RKO (cell line): ENCODE results near the gene PCGF1.

Experiments
- DNase-seq: peaks from one replicate; pipeline ENCODE4 v3.0.0-alpha.2; 2016; ENCODE audit warnings: low spot score

Gene PCGF1

DNA sequence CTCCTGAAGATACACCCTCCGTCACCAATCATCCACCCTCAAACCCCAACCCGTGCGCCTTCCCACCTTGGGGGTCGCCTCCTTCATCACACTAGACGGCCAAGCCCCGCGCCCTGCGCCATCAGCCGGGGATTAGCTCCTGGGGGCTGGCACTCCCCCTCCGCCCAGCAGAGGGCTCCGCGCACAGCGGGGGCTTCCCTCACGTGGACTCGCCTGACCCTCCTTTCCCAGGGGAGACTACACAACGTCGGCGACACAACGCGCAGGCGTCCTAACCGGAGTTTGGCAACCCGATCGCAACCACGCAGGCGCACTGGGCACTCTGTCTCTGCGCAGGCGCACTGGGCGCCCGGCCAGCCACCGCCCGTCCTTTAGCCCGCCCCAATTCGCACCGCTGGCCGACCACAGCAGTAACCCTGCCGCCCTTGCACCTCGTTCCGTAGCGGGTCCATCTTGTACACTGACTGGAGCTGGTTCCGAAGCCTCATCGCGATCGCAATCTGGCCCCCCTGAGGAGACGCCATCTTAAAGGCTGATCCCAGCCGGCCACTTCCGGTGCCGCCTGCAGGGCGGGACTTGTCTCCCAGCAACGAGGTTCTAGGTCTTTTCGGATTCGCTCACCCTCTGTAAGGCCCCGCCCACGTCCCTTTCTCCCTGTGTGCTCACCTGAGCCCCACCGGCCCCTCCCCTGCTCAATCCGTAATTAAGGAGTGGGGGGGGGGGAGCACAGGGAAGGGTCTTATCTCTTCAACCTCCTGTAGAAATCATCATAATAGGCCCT is at the start of gene PCGF1:
PCGF1 (minus strand) TSS at position 551 of the 781 bp plus-strand sequence; CDS start at position 524, 27 bp downstream.
- peak; percentile 98 for DNase-seq

DNA sequence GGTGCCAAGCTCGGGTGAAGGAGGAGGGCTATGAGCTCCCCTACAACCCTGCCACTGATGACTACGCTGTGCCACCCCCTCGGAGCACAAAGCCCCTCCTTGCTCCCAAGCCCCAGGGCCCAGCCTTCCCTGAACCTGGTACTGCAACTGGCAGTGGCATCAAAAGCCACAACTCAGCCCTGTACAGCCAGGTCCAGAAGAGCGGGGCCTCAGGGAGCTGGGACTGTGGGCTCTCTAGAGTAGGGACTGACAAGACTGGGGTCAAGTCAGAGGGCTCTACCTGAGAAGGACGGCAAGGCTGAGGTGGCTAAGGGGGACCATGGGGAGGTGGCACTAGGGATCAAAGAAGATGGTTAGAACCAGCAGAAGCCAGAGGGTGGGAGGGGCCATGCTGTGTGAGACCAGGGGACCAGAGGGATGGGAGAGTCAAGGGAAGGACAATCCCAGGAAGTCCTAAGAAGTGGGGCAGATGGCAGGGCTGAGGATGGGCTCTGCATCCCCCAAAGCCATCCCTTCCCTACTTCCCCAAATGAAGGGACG is 49.4 kb upstream of the PCGF1 start:
- DNase-seq, result no peak

DNA sequence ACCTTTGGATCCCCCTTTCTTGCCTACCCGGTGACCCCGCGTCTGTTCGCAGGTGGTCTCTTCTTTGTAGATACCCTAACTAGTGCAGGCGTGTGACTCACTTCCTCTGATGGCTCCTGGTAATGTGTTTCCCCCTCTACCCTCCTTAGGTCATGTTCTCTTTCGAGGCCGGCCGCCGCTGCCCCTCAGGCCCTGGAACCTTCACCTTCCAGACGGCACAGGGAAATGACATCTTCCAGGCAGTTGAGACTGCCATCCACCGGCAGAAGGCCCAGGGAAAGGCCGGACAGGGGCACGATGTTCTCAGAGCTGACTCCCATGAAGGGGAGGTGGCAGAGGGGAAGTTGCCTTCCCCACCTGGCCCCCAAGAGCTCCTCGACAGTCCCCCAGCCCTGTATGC is 48.7 kb upstream of the PCGF1 start:
- DNase-seq, result no peak

DNA sequence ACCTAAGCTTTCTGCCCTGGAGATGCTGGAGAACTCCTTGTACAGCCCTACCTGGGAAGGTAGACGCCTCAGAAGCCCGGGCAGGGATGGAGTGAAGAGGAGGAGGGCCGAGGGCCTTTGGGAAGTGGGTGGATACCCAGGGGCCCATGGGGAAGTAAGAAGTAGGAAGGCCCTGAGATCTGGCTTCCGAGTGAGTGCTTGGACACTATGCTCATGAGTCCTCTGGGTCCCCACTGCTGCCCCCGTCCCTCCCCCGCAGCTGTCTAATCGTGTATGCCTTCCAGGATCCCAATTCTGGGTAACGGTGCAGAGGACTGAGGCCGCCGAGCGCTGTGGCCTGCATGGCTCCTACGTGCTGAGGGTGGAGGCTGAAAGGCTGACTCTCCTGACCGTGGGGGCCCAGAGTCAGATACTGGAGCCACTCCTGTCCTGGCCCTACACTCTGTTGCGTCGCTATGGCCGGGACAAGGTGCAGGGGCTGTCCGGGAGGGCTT is 48.2 kb upstream of the PCGF1 start:
- no peak for DNase-seq

DNA sequence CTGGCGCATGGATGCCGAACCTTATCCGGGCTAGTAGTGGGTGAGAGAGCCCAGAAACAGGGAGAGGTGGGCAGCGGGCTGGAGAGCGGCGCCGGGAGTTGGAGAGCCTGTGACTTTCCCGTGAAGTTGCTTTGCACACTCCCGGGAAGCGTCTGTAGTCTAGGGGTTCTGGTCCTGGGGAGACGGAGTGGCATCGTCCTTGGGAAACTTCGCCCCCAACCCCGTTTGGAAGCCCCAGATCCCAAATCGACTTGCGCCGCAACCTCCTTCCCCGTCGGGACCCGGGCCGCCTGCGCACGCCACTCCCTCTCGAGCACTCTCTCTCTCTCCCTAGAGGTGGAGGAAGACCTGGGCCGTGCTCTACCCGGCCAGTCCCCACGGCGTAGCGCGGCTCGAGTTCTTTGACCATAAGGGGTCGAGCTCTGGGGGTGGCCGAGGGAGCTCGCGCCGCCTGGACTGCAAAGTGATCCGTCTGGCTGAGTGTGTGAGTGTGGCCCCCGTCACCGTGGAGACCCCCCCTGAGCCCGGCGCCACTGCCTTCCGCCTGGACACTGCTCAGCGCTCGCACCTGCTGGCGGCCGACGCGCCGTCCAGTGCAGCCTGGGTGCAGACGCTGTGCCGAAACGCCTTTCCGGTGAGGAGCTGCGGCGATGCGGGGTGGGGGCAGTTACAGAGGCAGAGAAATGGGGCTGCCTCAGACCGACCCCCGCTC is 47.5 kb upstream of the PCGF1 start:
- peak; percentile 57 for DNase-seq

DNA sequence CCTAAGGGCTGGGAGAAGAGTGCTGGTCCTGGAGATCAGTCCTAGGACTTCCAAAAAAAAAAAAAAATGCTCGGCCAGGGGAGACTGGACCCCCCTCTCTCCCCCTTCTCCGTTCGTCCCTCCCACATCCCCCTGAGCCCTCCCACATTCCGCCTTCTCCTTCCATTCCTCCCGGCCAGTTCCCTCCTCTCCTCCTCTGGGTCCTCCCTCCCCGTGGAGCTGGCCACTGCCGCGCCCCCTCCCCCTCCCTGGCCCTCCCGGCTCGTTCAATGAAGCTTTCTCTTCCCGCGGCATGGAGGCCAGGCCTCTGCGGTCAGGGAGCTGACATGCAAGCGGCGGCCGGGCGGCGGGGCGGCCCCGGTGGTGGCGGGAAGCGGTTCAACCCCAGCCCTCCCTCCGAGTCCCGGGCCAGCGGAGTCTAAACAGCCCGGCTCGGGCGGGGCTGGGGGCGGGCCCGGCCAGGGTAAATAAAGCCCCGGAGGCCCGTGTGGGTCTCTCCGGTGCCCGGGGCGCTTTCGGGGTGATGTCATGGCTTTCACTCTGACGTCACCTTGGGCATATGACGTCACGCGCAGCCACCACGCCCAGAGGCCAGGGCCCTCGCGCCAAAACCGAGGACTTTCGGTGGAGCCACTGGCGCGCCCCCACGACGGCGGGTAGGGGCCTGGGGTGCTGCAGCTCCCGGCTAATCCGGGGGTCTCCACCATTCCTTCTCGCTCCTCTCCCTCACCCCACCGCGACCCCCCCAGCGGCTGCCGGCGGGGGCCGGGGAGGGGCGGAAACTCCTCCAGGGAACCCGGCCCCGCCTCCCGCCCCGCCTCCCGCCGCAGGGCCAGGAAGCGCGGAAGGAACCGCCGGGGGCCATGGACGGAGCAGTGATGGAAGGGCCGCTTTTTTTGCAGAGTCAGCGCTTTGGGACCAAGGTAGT is 46.7 kb upstream of the PCGF1 start, which contains the start of the genes DOK1 and LOXL3:
DOK1 (plus strand) TSS at position 829 of the 928 bp plus-strand sequence; CDS start at position 864, 35 bp downstream.
LOXL3 (minus strand) TSS at position 51 of the 928 bp plus-strand sequence. CDS start 1,308 bp downstream, outside the sequence.
- DNase-seq, result peak; percentile 85

DNA sequence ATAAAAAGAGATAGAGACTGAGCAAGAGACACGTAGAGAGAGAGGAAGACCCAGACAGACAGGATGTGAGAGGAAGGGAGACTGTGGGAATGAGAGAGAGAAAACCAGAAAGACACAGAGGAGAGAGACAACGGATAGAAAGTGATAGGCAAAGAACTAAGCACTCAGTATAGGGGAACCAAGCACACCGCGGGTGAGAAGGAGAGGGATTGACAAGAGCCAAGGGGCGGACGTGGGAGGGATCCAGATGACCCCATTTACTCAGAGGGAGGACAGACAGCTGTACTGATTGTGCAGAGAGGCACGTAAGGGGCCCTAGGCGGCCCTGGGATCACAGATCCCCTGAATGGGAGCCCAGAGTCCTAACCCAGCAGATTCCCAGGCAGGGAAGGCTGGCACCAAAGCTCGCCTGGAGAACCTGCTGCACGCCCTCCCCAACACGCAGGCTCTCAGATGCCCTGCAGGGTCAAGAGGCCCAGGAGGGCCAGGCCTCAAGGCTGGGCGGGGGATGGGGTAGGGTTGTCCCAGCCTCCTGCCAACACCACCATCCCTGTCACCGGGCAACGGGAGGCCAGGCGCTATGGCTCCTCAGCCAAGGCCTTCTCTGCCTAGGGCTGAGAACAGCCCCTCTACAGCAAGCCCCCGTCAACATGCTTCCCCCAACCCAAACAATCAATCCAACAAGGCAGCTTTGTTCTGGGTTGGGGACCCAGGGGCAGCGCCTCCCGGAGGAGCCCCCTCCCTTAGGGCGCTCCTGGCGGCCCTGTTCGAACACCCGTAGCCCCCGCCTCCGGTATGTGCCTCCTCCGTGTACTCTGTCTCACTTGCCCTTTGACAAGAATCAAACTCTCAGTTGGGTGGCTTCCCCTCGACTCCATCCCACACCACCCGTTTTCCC is 45.7 kb upstream of the PCGF1 start:
- DNase-seq, result no peak

DNA sequence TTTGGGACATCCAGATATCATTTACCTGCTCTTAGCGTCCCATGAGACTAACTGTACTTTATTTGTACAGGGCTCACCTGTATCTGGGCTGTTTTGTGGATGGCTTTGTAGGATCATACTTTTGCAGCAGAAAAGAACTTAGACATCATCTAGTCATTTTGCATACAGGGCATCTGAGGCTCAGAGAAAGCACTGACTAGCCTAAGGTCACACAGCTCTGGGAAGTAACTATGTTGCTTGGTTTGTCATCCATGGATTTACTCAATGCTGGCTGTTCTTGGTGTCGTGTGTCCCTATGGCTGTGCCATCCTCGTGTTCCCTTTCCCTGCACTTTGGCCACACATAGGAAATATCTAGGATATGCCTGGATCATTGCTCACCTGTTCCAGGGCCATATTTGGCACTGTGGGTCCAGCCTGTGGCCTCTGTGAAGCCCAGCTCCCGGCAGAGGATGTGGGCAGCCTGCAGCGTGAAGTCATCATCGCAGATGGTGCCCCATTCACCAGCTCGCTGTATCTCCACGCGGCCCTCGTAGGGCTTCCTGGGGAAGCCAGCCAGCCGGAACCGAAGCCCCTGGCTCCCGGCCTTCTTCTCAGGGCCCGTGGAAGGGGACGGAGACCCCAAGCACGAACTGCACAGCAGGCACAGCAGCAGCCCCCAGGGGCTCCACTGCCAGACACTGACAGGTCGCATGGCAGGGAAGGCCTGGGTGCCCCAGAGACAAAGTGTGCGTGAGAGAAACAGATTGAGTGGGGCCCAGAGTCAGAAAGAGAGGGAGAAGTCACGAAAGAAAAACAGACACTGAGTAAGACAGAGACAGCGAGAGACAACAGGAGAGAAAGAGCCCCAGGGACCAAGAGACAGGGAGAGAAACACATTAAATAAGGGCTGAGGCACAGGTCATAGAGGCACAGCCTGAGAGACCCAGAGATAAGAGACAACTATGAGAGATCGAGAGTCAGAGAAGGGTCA is 44.7 kb upstream of the PCGF1 start:
- DNase-seq, result no peak

DNA sequence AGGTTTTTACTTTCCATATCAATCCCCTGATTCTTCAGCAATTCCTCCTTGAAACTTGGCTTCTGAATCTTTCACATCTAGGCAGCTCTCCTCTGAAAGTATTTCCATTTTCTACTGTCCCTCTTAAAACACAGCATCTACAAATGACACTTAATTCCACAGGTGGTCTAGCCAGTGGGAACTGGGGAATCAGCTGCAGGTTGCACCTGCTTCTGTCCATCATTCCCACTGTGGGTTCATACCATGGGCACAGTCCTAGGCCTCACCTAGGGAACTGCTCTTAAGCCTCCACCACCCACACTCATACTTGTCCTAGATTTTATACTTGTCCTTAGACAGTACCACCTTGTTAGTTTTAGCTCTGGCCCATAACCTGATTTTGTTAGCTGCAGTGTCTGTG is 44.0 kb upstream of the PCGF1 start:
- DNase-seq, result no peak

DNA sequence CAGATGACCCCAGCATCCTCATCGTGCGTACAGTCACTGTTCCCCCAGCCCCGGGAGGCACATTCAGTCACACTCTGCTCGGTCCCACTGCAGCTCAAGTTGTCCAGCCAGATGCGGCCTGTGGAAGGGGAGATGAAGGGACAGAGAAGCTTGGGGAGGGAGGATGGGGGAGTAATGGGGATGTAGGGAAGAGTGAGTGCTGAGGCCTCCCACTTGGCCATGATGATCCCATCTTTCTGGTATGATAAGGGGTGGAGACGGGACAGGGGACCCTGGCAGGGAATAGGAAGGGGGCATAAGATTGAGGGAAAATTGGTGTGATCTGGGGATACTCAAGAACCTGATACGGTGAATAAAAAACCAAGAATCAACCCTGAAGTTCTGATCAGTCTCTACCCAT is 42.7 kb upstream of the PCGF1 start:
- DNase-seq, result no peak

DNA sequence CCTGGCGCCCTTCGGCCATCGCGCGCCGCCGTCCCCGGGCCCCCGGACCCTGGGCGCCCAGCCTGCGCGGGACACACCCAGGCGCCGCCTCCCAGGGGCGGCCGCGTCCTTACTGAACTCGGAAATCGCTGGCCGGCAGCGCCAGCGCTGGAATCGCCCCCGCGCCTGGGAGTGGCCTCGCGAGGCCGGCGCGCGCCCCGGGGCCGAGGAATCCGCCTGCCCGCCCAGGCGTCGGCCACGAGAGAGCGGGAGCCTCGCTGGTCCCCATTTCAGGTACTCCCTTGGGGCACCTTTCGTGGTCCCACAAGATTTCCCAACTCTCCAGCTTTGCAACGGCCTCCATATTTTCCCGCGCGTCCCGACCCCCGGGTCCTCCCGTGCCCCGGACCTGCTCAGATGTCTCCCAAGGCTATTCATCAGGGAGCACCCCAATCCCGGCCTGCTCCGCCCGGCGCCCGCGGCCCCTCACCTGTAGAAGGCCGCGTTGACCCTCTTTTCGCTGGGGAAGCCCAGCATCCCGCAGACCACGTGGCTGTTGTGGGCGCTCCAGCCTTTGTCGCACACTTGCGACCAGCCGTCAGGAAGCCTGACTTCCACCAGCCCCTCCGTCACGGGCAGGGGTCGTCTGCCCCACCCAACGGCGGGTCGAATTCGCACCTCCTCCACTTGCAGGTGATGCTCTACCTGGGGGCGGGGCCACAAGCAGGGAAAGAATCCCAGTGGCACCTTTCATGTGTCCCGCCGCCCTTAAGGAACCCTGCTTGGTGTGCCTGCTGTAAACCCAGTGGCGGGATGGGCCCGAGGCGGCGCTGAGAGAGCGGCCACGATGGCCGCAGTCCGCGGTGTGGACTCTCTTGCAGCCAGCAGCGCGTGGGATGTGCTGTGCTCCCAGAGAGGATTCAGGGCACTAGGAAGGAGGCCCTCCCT is 41.7 kb upstream of the PCGF1 start:
- DNase-seq, result peak; percentile 82

DNA sequence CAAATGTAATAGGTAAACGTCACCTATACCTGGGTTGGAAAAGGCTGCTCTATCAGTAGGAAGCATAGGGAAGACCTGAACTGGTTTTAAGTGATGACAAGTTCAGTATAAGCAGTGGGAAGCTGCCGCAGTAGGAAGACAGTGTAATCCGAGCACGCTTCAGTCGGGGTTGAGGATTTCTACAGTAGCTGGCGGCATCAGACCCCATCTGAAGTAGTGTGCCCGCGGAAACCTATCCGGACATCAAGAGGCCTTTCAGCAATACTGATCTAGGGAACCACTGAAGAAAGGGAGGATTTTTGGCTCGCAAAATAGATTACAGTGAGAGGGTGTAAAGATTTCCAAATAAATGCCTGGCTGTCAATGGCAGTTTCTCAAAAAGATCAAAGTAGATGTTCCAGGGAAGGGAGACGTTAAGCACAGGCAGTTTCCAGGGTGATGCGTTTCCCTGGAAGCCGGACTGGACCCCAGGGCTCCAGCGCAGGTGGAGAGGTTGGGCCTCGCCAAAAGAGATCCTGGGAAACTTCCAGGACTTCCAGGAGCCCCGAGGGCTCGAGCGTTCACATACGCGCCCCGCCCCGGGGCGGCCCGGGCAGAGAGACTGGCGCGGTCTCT is 40.9 kb upstream of the PCGF1 start:
- no peak for DNase-seq

DNA sequence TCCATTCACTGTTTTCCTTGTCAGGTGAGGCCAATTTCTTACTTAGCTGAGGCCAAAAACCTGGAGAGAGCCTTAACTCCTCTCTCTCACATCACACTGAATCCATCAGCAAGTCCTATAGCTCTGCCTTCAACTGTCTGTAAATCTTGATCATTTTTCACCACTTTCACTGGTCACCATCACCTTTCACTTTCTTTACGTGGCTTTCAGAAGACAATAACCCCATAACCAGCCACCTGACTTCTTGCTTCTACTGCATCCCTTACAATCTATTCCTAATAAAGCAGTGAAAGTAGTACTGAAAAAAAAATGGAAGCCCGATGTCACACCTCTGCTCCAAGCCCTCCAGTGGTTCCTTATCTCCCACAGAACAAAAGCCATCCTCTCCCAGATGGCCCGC is 38.5 kb upstream of the PCGF1 start:
- no peak for DNase-seq

DNA sequence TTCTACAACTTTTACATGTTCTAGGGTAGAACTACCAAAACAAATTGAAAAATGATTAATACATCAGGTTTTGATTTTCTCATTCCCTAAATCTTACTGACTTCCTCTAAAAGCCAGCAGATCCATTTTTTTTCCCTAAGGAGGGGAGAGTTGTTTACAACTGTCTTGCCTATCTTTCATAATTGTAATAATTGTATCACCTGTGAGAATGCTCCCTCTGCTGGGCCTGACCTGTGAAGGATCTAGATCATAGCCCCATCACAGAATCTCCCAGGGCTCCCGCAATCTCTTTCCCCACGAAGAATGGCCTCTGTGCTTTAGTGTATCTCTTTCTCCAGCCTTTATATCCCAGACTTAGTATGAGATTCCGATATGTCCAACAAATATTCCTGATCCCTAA is 37.1 kb upstream of the PCGF1 start:
- no peak for DNase-seq

DNA sequence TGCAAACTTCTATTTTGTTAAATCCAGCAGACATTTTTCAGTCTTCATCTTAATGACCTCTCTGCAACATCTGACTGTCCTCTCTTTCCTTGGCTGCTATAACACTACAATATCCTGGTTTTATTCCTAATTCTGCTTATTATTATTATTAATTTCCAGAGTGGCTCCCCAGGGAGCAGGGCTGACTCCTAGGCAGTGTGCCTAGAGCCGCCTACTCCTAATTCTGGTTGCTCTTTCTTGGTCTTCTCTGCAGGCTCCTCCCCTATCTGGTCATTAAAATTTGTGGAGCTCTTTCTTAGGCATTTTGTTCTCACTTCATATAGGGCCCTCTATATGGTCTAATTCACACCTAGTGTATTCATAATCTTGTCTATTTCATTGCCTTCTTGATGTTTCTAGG is 35.5 kb upstream of the PCGF1 start:
- no peak for DNase-seq

DNA sequence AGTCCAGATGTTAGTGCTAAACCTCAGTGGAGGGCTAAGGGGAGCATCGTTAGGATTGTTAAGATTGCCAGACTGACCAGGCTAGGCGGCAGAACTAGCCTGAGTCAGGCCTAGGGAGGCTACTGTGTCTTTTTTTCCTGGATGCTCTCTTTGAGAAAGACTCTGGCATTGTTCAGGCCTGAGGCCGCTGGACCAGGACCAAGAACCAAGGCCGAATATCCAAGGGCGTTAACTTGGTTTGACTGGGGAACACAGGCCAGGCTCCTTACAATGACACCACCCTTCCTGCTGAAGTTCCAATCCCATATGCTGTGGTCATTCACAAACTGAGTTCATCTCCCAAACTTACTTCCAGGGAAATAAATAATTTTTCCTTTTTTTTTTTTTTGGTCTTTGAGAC is 32.8 kb upstream of the PCGF1 start:
- no peak for DNase-seq

DNA sequence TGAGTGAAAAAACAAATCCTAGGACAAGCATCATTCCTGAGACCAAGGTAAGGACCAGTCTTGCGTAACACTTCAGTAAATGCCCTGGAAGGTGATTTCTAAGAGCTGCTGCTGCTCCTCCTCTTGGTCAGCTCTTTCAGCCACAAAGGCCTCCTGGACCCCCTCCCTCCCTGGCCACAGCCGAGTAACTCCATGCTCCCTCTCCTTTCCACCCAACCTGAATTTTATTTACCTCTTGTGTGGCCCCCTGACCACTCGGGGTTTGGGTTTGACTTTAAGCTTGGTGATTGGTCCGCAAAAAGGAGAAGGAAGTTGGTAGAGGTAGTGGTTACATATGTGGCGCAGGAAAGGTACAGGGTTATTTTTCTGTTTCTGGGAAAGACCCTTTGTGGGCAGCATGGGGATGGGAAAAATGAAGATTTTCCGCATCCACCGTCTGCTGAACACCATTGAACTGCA is 31.4 kb upstream of the PCGF1 start:
- DNase-seq, result no peak

DNA sequence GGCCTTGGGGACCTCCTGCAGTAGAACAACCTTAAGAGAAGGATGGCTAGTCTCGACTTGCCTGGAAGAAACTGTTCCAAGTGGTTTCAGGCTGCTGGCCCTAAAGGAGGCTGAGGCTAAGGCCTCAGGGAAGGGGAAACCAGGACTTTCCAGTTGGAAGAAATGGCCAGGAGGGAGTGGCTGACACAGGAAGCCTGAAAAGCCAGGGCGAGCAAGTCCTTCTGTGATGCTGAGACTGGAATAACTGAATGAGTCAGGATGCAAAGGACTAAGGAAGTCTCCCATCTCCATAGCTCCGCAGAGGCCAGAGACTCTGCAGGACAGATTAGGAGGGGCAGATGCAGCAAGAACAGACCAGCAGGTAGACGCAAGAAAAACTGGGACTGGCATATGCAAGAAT is 29.6 kb upstream of the PCGF1 start:
- DNase-seq, result no peak
